Right lobe of liver (tissue), 6 donors: Measurements from ENCODE around the gene CYYR1. TPM values are rescaled to one million over a fixed set of nuclear protein-coding genes. Genes with fewer than 3 reads are reported as not detected.

Experiments used
- ATAC-seq, 4 donors: fragments of 200-7000 bp; cut with Tn5 transposase; one replicate each; pipeline ENCODE4 v1.9.1; 2020; ENCODE audit warnings: mild to moderate bottlenecking in 4 of 4, moderate library complexity in 4 of 4
- DNase-seq, 3 donors: peaks; one replicate each; pipeline ENCODE4 v3.0.0-alpha.2; 2020
- H3K27ac ChIP-seq, 3 donors: fragments of 200-600 bp; one replicate each; pipeline ENCODE4 v1.8.0; 2022
- H3K27me3 ChIP-seq, 2 donors: fragments of 200-600 bp; one replicate each; pipeline ENCODE4 v1.8.0; 2022
- H3K36me3 ChIP-seq, 4 donors: fragments of 200-600 bp; sonication (generic) in 1 of 4; one replicate each; pipeline versions ENCODE4 v1.5.1 to v1.8.0; 2017 to 2022; ENCODE audit warnings: control low read depth in 1 of 4
- H3K4me1 ChIP-seq, 4 donors: fragments of 200-600 bp; sonication (generic) in 1 of 4; one replicate each; pipeline versions ENCODE4 v1.5.1 to v1.8.0; 2017 to 2022; ENCODE audit warnings: control low read depth in 1 of 4
- H3K4me3 ChIP-seq, 3 donors: fragments of 200-600 bp; one replicate each; pipeline ENCODE4 v1.8.0; 2022
- H3K9me3 ChIP-seq, 4 donors: fragments of 200-600 bp; sonication (generic) in 1 of 4; one replicate each; pipeline versions ENCODE4 v1.5.1 to v1.8.0; 2017 to 2022; ENCODE audit warnings: control low read depth in 1 of 4
- CTCF ChIP-seq, 4 donors: fragments of 200-600 bp in 3 of 4; fragments of 450-650 bp in 1 of 4; IDR thresholded peaks; one replicate each; pipeline versions ENCODE4 v1.5.1 to v1.8.0; 2016 to 2022; ENCODE audit warnings: antibody characterized with exemption in 4 of 4, mild to moderate bottlenecking in 2 of 4
- POLR2A ChIP-seq: fragments of 450-650 bp; IDR thresholded peaks from one replicate; pipeline ENCODE4 v1.6.1; 2017; ENCODE audit warnings: antibody characterized with exemption, mild to moderate bottlenecking
- WGBS: methylation state at CpG from one replicate; pipeline ENCODE4 v1.1.6; 2018; ENCODE audit warnings: low coverage, low lambda C conversion rate; ENCODE audit not compliant: insufficient coverage; ENCODE audit errors: missing lambda C conversion rate; 5-methylcytosine and 5-hydroxymethylcytosine counted together
- intact Hi-C, 2 donors: fragments of 100-400 bp; cut with DNase I; formaldehyde crosslinking; loops; one replicate each; pipeline versions ENCODE4 v1.11.2 to v1.14.1; 2022
- total RNA-seq, 6 experiments: library from RNA; depleted of rRNA in 2 of 6; stranded (reverse); fragments of >200 nt in 2 of 6; fragmentation: NEBNext Ultra II Directional in 3 of 6; extraction: Animal tissue kit (Norgen Biotek cat#: 25700) in 3 of 6; gene quantifications; one replicate each; pipeline versions ENCODE4 v1.1.0 to v1.2.4, GENCODE V29; 2016 to 2023
- donor health status: DM: no; HTN: yes; CAD: no.
- donor health status: DM: no; HTN: no; CAD: no.
- donor health status: DM: no; HTN: no; CAD: no.
- donor health status: DM: no; HTN: yes; CAD: no.
- donor health status: DM: no; HTN: yes; CAD: no.

Gene CYYR1
- total RNA-seq, 6 experiments from 2014 or later = 1.4 to 3.3 (median 2.0) TPM

- Histone ChIP-seq H3K27me3 (no peaks in the 10 kb centered on the region), H3K9me3 (no peaks in the 10 kb centered on the region), H3K4me1 (no peaks in the 10 kb centered on the region), H3K4me3 (no peak overlapping the region), H3K36me3 (no peaks in the 10 kb centered on the region), H3K27ac (no peak overlapping the region)
- intact Hi-C loops = no loop called here
- 21% methylated on average over 1 of the region's 1 CpG for WGBS
- DNase-seq (no peak), ATAC-seq (no peak)
- TF ChIP-seq CTCF (IDR thresholded peaks at IDR 0.05) (no peak), POLR2A (no peak)
Measured at GRCh38 chr21:26443291-26443690, 129.8 kb downstream of the CYYR1 start.

DNA sequence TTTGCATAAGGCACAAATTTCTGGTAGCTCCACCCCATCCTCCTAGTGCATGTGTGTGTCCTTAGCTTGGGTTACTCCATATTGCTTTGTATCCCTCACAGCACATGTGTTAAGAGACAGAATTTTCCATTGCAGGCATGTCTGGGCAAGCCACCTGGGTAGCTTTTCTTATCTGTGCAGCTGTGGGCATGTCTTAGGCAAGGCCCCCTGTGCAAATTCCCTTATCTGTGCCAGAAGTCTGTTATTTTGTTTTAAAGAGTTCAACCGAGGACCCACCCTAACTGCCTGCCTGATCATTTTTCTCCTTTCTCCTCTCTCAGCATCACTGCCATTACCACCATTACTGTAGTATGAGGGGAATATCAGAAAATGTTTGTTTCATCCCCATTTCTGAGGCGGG, 131.9 kb downstream of the CYYR1 start:
- H3K27me3 ChIP-seq = no peaks in the 10 kb centered on the region
- ATAC-seq = no peak
- intact Hi-C loops = no loop called here
- no peak overlapping the region for H3K4me3 ChIP-seq
- no peaks in the 10 kb centered on the region for H3K36me3 ChIP-seq
- TF ChIP-seq CTCF (IDR thresholded peaks at IDR 0.05) (no peak), POLR2A (no peak)
- no peaks in the 10 kb centered on the region for H3K9me3 ChIP-seq
- H3K27ac ChIP-seq = no peak overlapping the region
- H3K4me1 ChIP-seq = no peaks in the 10 kb centered on the region
- no peak for DNase-seq
- 64% methylated on average over 2 of the region's 2 CpGs for WGBS

GRCh38 chr21:26438976-26439375, 134.1 kb downstream of the CYYR1 start:
- intact Hi-C loops = no loop called here
- Histone ChIP-seq H3K4me1 (no peaks in the 10 kb centered on the region), H3K27ac (no peak overlapping the region), H3K4me3 (no peak overlapping the region), H3K36me3 (no peaks in the 10 kb centered on the region), H3K9me3 (no peaks in the 10 kb centered on the region), H3K27me3 (no peaks in the 10 kb centered on the region)
- DNase-seq = no peak
- TF ChIP-seq CTCF (IDR thresholded peaks at IDR 0.05) (no peak), POLR2A (no peak)
- ATAC-seq = no peak

GRCh38 chr21:26437326-26438009, 135.6 kb downstream of the CYYR1 start:
- H3K9me3 ChIP-seq = no peaks in the 10 kb centered on the region
- H3K27ac ChIP-seq = no peak overlapping the region
- DNase-seq (no peak), ATAC-seq (no peak)
- intact Hi-C loops = no loop called here
- H3K4me1 ChIP-seq = no peaks in the 10 kb centered on the region
- WGBS = 56% methylated on average over 1 of the region's 1 CpG
- H3K4me3 ChIP-seq = no peak overlapping the region
- TF ChIP-seq POLR2A = no peak
- TF ChIP-seq CTCF (IDR thresholded peaks at IDR 0.05) = no peak
- no peaks in the 10 kb centered on the region for H3K27me3 ChIP-seq
- H3K36me3 ChIP-seq = no peaks in the 10 kb centered on the region

DNA sequence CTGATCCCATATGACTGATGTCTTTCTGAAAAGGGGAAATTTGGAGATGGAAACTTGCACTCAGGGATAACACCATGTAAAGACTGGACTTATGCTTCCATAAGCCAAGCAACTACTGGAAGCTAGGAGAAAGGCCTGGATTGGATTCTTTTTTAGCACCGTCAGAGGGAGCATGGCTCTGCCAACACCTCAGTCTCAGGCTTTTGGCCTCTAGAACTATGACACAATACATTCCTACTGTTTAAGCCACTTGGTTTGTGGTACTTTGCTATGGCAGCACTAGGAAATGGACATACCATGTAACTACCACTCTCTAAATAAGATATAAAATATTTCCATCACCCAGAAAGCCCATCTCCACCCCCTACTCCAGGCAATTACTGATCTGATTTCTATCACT, 139.7 kb downstream of the CYYR1 start:
- TF ChIP-seq POLR2A = no peak
- no peak for TF ChIP-seq CTCF (IDR thresholded peaks at IDR 0.05)
- WGBS = 43% methylated on average over 1 of the region's 1 CpG
- intact Hi-C loops = no loop called here

More for the DNA sequence above, 139.7 kb downstream of the CYYR1 start:
- Histone ChIP-seq H3K9me3 (no peaks in the 10 kb centered on the region), H3K27me3 (no peaks in the 10 kb centered on the region), H3K4me1 (no peaks in the 10 kb centered on the region), H3K27ac (no peak overlapping the region), H3K4me3 (no peak overlapping the region), H3K36me3 (no peaks in the 10 kb centered on the region)
- DNase-seq (no peak), ATAC-seq (no peak)
